Ammon's horn (tissue), 1 donor: Measurements from ENCODE around the gene CSNK2B.

ENCODE experiments used
- DNase-seq: peaks from one replicate; pipeline ENCODE4 v3.0.0-alpha.2; 2016; ENCODE audit warnings: low spot score

Gene CSNK2B

GRCh38 chr6:31711233-31711632, 45.4 kb downstream of the CSNK2B start:
- DNase-seq = no peak

- DNase-seq = no peak
Observed at GRCh38 chr6:31712296-31712695, 46.4 kb downstream of the CSNK2B start.

- DNase-seq = no peak
Observed at GRCh38 chr6:31713465-31713864, 47.6 kb downstream of the CSNK2B start.

DNA sequence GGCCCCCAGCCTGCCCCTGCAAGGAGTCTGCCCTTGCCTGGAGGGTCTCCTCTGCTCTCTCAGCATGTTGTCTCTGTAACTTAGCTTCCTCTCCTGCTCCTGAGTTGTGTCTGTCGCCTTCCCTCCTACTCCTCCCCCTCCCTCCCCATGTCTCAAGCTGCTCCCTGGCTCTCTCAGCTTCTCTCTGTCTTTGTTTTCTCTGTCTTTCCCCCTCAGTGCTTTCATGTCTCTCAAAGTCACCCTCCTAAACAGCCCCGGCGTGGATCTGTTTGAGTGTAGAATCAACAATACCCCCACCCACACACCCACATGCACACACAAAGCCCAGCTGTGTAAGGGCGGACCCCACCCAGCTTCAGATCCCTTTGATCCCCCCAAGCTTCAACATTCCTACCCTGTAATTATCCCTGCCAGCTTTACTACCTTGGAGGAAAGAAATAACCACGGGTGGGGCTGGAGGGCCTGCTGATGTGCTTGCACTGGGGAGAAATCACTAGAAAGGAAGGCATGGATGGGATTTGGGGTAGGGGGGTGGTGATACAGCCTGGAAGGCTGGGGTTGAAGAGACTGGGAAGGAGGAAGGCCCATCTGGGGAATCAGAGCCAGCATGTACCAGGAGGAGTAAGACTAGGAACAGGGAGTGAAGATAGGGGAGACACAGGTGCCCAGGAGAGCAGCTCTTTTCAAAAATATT, 48.3 kb downstream of the CSNK2B start:
- no peak for DNase-seq

- no peak for DNase-seq
Observed at GRCh38 chr6:31715022-31715958, 49.4 kb downstream of the CSNK2B start, which contains the start of gene LY6G6D. Gene LY6G6D, plus strand, starts transcription at chr6:31715348. Its CDS starts 8 bp downstream, at chr6:31715356.

- DNase-seq = no peak
Observed at GRCh38 chr6:31717499-31718222, 51.8 kb downstream of the CSNK2B start.

GRCh38 chr6:31718265-31718664, 52.4 kb downstream of the CSNK2B start:
- DNase-seq = no peak

- DNase-seq = no peak
Observed at GRCh38 chr6:31719001-31719400, 53.1 kb downstream of the CSNK2B start.
